Thyroid gland (tissue), 4 donors: ENCODE results near the gene ZNF268.

Experiments
- POLR2A ChIP-seq, 2 donors: fragments of 450-650 bp; IDR thresholded peaks; one replicate each; pipeline ENCODE4 v1.6.1; 2017; ENCODE audit warnings: antibody characterized with exemption in 2 of 2, mild to moderate bottlenecking in 2 of 2, moderate library complexity in 1 of 2
- TF ChIP-seq, protein P1 (sequence below), 6 experiments: fragments of 200-600 bp in 3 of 6; fragments of 450-650 bp in 3 of 6; sonication (generic) in 3 of 6; IDR thresholded peaks; one replicate each; pipeline ENCODE4 v1.5.1; 2016 to 2019; ENCODE audit warnings: antibody characterized with exemption in 6 of 6, mild to moderate bottlenecking in 2 of 6, inconsistent platforms in 1 of 6, moderate library complexity in 1 of 6

DNA sequence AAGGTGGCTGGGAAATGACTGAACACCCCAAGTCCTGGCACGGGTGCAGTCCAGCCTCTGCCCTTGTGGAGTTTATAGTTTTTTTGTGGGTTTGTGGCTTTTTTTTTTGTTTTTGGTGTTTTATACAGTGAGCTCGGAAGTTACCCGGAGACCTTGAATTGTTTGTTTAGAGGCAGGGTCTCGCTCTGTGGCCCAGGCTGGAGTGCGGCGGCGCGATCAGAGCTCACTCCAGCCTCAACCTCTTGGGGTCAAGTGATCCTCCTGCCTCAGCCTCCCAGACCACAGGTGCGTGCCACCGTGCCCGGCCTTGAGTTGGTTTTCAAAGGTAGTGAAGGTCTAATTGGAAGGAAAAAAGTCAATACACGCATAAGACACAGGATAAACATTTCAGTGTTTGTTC lies 55.3 kb downstream of the ZNF268 start:
- TF ChIP-seq, protein P1, sequence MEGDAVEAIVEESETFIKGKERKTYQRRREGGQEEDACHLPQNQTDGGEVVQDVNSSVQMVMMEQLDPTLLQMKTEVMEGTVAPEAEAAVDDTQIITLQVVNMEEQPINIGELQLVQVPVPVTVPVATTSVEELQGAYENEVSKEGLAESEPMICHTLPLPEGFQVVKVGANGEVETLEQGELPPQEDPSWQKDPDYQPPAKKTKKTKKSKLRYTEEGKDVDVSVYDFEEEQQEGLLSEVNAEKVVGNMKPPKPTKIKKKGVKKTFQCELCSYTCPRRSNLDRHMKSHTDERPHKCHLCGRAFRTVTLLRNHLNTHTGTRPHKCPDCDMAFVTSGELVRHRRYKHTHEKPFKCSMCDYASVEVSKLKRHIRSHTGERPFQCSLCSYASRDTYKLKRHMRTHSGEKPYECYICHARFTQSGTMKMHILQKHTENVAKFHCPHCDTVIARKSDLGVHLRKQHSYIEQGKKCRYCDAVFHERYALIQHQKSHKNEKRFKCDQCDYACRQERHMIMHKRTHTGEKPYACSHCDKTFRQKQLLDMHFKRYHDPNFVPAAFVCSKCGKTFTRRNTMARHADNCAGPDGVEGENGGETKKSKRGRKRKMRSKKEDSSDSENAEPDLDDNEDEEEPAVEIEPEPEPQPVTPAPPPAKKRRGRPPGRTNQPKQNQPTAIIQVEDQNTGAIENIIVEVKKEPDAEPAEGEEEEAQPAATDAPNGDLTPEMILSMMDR (IDR thresholded peaks at IDR 0.05): no peak
- no peak for TF ChIP-seq POLR2A (IDR thresholded peaks at IDR 0.05)
